KG1 (cell line): ENCODE data around the gene ABCC8.

Experiments used
- DNase-seq: peaks from one replicate; lab custom pipeline; 2025; lab: John Stamatoyannopoulos, UW

ABCC8 gene

DNA sequence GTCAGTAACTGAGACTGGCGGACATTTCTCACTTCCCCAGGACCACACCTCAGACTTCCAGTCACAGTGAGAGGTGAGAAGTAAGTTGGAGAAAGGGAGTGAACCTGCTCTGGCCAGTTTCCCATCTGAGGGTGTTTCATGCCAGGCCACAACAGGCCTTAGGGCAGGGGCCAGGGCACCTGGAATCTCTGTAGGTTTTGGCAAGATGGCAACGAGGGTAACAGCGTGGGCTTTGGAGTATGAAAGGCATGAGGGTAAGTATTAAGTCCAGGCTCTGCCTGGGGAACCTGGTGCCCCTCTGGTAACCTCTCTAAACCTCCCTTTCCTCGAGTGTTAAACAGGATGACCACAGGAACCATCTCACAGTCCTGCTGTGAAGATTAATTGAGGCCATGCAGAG is 28.5 kb upstream of the ABCC8 start:
- DNase-seq = no peak

DNA sequence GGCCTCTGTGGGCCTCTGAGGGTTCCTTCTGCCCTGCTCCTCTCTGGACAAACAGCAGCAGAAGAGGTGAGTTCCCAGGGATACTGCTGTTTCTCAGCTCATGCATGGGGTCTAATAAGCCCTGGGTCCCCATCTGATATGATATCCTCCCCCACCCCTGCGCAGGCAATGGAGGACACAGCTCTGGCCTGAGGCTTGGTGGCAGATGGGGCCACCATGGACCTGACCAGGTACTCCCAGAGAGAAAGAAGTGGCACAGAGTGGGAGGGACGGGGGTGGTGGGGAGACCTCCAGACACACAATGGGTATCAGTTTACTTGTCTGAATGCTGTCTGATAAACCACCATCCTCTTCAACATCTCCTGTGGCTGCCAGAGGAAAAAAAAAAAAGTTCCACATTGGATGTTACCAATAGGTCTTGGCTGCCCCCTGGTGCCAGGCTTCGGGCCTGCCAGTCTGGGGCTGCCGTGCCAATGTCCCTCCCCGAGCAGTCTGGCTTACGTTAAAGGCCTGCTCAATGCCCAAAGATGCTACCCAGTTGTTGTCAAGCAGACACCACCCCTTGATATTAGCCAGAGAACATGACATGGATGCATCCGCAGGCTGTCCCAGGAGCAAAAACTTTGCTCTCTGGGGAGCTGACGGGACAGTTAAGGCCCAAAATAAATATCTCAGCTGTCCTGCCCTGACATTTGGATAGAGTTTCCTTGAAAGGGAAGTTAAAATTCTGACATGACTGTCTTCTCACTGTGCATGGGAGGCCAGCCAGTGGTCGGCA is 27.9 kb upstream of the ABCC8 start:
- peak; percentile 37 for DNase-seq

GRCh38 chr11:17502630-17503029 is 26.0 kb upstream of the ABCC8 start:
- no peak for DNase-seq

DNA sequence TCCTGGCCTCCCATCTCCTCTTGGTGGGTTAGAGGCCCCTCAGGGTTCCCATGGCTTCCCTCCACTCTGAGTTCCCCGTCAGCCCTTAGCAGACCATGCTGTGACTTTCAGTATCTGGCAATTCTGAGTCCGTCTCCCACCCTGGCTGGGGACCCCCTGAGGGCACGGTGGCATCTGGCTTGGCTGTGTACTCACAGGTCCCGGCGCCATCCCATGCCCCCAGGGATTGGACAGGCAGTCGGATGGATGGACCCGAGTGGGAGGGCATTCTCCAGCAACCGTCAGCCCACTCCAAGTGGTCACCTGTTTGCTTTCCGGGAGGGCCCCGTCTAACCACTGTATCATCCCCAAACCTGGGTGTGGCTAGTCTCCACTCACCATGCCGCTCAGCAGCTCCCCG is 24.0 kb upstream of the ABCC8 start:
- no peak for DNase-seq

DNA sequence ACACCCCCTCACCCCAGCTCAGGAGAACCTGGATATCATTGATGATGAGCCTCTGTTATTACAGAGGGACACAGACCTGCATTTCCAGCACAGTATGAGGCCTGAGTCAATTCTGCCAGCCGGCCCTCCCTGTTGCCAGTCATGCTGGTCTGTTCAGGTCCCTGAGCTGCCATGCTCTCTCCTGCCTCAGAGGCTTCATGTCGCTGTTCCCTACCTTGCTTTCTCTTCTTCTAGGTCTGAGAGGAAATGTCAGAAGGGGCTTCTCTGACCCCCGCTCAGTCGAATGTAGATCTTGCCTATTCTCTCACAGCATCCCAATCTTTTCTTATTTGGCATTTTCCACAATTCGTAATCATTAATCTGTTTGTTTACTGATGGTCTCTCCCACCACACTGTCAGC is 21.8 kb upstream of the ABCC8 start:
- no peak for DNase-seq

GRCh38 chr11:17498058-17498457 is 21.4 kb upstream of the ABCC8 start:
- DNase-seq = no peak

DNA sequence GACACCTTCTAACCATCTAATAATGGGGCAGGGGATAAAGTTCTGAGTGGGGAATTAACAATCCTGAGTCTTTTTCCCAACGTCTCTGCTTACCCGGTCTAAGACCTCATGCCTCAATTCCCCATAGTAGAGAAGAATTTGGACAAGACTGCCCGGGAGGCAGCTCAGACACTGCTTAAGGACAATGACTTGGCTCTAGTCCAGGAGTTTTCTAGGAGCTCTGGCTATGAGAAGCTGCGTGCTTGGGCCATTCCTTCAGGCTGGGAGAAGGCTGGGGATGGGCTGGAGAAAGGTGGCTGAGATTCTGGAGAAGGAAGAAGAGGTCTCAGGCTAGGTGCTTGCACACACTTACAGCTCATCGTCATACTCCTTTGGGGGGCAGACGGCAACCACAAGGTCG is 19.8 kb upstream of the ABCC8 start:
- no peak for DNase-seq

DNA sequence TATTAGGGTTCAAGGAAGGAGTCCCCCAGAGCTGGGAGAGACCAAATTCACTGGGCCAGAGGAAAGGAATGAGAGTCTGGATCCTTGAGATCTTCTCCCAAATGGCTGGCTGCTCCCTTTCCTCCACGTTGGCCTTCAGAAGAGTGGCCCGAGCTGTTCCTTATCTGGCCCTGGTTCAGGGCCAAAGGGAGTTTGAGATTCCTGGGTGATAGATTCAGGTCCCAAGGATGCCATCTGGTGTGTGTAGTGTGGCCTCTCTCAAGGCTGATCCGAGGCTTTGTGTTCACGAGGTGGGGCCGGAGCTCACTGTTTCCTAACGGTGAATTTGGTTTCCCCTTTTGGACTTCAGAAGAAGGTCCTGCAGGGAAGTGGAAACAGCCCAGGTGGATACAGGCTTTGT is 17.4 kb upstream of the ABCC8 start:
- DNase-seq = no peak

DNA sequence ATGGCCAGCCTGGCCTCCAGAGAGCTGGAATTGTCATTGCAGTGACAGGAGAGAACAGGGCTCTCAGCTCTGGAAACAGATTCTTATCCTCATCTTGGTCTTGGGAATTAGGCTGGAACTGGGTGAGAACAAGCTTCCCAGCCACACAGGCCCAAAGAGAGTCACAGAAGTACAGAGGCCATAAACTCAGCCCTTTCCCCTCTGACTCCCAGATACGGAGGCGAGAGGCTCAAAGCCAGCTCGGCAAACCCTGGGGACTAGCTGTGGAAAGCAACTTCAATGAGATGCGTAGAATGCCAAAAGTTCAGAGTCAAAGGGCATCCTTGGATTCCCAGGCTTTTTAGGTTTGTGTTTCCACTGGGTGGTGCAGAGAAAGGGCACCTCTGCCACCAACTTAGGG is 14.3 kb upstream of the ABCC8 start:
- DNase-seq = no peak

DNA sequence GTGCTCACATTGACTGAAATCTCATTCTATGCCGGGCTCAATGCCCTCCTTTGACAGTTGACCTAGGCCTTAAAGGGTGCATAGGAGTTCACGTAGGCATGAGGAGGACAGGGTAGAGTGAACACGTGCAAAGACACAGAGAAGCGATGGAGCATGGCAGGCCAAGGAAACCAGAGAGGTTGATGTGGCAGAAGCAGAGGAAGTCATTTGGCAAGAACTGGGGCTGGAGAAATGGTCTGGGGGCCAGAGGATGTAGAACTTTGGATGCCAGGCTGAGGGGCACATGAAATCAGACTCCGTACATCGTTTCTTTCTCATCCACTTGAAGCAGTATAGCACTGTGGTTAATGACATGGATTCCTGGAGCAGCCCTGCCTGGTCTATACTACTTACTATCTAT is 13.6 kb upstream of the ABCC8 start:
- DNase-seq = no peak

DNA sequence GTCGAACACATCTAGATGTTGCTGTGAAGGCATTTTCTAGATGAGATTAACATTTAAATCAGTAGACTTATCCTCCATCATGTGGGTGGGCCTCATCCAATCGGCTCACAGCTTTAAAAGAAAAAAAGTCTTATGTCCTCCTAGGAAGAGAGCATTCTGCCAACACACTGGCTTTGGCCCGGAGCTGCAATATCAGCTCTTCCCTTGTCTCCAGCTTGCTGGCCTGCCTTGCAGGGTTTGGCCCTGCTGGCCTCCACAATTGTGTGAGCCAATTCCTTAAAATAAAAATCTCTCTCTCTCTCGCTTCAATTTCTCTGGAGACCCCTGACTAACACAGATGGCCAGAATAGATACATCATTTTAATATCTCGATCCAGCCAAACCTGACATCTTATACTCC is 13.1 kb upstream of the ABCC8 start:
- DNase-seq = no peak

DNA sequence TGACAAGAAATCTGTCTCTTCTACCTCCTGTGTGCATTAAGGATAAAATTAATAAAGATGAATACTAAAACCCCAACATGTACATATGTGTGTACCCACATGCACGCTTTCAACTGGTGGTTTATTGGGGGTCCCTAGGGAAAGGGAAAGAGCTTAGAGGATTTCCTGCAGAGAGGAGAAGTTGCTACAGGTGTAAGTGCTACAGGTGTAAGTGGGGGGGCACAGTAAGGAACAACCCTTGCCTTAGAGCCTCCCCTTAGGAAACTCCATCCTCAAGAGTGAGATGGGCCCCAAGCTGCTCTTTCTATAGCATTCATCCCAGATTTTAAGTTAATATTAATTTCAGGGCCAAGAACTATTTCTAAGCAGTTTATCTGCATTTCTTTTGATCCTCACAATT is 11.9 kb upstream of the ABCC8 start:
- no peak for DNase-seq

DNA sequence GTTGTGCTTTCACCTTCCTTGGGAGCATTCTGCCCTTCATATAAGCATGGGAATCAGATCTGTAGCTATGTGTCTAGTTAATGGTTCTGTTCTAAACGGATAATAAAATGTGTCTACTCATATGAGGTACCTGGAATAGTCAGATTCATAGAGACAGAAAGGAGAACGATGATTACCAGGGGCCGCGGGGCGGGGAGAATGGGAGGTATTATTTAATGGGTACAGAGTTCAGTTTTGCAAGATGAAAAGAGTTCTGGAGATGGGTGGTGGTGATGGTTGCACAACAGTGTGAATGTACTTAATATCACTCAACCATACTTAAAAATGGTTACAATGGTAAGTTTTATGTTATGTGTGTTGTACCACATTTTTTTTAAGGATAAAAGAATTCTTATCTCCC is 10.0 kb upstream of the ABCC8 start:
- no peak for DNase-seq

GRCh38 chr11:17483505-17483904 is 6.9 kb upstream of the ABCC8 start:
- DNase-seq = no peak

GRCh38 chr11:17481905-17482304 is 5.3 kb upstream of the ABCC8 start:
- DNase-seq = no peak

DNA sequence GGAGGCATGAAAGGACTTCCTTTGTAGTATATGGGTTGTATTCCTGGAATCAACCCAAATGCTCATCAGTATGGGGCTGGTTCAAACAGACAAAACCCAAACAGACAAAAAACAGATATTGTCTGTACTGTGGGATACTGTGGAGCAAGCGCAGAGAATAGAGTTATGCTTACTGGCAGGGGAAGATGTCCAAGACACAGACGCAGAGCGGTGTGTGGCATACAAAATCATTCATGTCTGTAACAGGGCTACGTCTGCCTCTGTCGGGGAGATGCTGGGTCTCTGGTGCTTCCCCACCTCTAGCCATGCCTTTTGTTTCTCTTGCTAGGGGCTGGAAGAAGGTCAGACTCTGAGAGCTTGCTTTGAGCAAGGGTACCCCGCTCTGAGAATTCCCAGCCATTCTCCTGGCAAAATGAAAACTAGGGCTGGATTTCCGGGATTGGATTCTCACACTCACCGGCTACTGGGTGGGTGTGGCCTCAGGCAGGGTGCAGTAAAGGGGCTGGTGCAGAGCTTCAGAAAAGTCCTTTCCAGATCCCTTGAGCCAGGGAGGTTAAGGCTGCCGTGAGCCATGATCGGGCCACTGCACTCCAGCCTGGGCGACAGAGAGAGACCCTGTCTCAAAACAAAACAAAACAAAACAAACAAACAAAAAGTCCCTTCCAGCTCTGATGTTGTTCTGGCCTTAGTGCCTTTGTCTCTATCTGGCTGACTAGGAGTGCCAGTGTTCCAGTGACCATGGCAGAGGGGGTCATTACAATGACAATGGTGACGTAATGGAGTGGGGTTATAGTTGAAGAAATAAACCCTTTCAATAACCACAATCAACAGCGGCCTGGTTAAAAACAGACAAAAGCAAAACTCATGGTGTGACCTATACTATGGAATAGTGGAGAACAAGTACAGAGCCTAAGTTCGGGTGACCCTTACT is 2.9 kb upstream of the ABCC8 start:
- DNase-seq = no peak

DNA sequence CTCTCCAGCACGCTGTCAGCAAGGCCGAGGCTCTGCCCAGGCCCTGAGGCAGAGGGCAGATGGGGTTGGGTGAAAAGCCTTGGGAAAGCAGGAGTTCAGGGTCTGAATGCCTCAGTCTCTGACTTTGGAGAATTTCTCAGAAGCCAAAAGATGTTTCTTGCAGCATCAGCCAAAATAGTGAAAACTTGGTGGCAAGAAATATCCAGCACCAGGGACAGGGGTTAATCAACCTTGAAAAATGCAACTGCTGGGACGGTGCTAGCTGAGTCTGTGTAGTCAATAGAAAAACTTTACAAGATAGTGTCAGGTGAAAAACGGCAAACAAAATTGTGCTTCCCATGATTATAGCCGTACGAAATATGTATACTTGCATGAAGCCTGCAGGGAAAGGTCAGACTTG is 1.4 kb upstream of the ABCC8 start:
- DNase-seq = no peak

- no peak for DNase-seq
Measured at GRCh38 chr11:17477361-17477760, 716 bp upstream of the ABCC8 start.

DNA sequence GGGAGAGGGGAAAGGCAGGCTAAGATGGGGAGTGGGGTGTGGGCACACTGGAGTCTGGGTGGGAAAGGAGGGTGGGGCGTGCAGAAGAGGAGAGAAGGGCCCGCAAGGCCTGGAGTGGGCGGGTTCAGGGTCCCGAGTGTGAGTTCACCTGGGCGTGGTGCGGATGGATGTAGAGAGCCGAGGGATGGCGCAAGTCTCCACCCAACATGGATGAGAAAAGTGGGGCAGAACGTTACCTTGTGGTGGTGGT is 364 bp upstream of the ABCC8 start:
- no peak for DNase-seq

DNA sequence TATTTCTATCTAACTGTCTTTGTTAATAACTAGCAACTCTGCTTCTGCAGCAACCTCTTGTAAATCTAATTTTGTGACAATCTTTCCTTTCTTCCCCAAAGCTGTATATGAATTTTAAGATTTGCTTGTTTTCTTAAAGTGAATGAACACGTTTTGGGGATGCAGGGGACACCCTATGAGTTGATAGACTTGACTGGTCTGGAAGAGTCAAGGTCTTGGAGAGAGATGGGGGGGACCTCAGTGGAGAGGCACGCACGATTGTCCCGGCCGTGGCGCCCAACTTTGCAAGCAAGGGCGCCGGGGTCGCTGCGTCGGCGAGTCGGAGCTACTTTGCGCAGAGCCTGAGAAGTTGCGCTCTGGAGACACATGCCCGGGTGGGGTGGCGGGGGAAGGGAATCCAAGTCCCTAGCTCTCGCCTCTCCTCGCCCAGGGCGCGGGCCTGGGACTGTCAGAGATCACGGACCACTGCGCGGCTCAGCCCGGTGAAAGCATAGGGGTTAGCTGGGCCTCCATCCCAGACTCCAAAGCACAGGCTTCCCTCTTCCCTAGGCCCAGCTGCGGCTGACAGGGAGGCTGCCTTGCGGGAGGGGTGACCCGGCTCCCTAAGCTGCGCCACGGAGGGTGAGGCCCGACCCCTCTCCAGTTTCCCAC is 854 bp downstream of the ABCC8 start:
- DNase-seq = no peak

- no peak for DNase-seq
Measured at GRCh38 chr11:17473071-17473744, 3.4 kb downstream of the ABCC8 start.

- DNase-seq = no peak
Measured at GRCh38 chr11:17472467-17472866, 4.2 kb downstream of the ABCC8 start.

GRCh38 chr11:17471501-17471900 is 5.1 kb downstream of the ABCC8 start:
- no peak for DNase-seq
